ENCODE data around the gene PROCR.

GRCh38 chr20:35191419-35192117 lies 19.7 kb downstream of the PROCR start:
- TF ChIP-seq EZH2 (IDR thresholded peaks at IDR 0.05; ENCODE audit: borderline replicate concordance, insufficient read depth, low read length, poor library complexity, severe bottlenecking) (no peak), EP300 (conservative IDR thresholded peaks at IDR 0.05; ENCODE audit: poor library complexity, severe bottlenecking) (no peak), SMC3 (conservative IDR thresholded peaks at IDR 0.05; ENCODE audit: poor library complexity) (no peak), CTCF (IDR thresholded peaks at IDR 0.05; ENCODE audit: poor library complexity, severe bottlenecking) (no peak)

Data from neural cell (in vitro differentiated cells).